Measurements from ENCODE around the gene USP22.
A peak's percentile ranks its signal among the peaks of the same experiment; 100 is the strongest.

The USP22 gene

DNA sequence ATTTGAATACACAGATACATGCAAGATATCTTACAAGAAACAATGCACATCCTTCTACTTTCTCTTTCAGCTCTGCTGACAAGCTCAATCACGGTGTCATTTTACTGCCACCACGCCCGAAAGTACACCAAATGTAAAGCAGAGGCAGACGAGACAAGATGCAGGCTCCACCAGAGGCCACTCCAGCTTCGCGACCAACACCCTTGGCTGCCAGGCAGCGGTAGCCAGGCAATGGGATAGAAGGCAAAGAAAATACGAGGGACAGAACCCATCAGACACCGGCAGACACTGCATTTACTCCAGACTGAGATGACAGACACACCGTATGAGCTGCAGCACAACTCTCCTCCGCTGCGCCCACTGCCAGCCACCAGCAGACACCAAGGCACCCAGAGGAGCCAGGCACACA is 41.0 kb downstream of the USP22 start:
- no peak overlapping the region for H3K4me3 ChIP-seq (replicated peaks; ENCODE audit: low read depth, low read length)
- no peak for DNase-seq (ENCODE audit: low read depth)
- TF ChIP-seq, protein P1, sequence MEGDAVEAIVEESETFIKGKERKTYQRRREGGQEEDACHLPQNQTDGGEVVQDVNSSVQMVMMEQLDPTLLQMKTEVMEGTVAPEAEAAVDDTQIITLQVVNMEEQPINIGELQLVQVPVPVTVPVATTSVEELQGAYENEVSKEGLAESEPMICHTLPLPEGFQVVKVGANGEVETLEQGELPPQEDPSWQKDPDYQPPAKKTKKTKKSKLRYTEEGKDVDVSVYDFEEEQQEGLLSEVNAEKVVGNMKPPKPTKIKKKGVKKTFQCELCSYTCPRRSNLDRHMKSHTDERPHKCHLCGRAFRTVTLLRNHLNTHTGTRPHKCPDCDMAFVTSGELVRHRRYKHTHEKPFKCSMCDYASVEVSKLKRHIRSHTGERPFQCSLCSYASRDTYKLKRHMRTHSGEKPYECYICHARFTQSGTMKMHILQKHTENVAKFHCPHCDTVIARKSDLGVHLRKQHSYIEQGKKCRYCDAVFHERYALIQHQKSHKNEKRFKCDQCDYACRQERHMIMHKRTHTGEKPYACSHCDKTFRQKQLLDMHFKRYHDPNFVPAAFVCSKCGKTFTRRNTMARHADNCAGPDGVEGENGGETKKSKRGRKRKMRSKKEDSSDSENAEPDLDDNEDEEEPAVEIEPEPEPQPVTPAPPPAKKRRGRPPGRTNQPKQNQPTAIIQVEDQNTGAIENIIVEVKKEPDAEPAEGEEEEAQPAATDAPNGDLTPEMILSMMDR (IDR thresholded peaks at IDR 0.05; ENCODE audit: low read length, missing control alignments) = no peak

DNA sequence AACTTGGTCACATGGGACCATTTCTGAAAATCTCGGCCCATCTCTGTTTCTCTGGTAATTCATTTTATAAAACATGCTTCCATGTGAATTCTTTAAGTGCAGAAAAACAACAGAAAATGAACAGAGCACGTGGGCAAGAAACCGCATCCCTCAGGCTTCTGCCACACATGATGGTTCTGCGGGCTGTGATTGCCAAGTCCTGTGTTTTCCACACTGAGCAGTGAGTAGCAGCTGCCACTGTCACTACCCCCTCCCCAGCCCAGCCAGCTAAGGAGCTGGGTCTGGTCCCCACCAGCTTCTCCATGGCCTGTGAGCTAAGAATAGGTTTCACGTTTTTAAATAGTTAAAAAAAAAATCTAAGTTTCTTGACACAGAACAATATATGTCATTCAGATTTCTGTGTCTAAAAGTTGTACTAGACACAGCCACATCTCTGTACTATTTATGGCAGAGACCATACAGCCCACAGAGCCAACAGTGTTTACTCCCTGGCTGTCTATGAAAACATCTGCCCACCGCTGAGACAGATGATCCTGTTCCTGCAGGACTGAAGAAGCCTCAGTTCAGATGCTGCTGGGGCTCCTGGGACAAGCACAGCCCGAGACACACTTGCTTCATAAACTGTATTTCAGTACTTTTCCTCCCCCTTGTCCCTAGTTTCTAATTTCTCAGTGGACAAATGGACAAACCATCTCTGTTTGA is 41.5 kb downstream of the USP22 start:
- H3K4me3 ChIP-seq (replicated peaks; ENCODE audit: low read depth, low read length) = no peak overlapping the region
- DNase-seq (ENCODE audit: low read depth) = no peak
- TF ChIP-seq, protein P1 (IDR thresholded peaks at IDR 0.05; ENCODE audit: low read length, missing control alignments) = no peak

DNA sequence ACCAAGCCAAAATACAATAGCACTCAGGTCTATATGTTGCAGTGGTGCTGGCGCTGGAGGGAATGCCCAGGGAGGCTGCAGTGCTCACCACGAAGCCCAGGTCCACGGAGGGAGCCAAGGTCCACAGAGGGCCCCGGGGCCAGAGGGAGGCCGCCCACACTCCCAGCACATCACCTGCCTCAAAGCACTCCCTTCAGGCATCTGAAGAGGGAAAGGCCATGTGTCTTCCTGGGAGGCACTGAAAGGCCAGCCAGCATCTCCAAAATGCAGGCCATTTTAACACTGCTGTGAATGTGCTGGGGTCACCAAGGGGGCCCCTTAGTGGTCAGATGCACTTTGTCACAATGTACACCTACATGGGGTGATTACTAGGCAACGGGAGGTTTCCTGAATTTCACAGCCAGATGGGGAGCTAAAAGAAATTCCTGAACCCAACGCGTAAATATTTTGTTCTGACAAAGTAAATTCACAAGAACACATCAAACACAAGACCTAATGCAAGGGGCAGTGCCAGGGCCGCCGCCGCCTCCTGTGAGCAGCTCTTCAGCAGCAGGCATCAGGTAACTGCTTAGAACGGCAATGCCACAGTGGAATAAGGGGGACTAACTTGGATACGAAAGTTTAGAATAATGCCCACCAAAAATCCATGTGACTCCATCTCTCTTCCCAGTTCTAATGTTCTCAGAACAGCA is 42.8 kb downstream of the USP22 start:
- TF ChIP-seq, protein P1 (IDR thresholded peaks at IDR 0.05; ENCODE audit: low read length, missing control alignments) = no peak
- H3K4me3 ChIP-seq (replicated peaks; ENCODE audit: low read depth, low read length) = no peak overlapping the region
- DNase-seq (ENCODE audit: low read depth) = no peak

DNA sequence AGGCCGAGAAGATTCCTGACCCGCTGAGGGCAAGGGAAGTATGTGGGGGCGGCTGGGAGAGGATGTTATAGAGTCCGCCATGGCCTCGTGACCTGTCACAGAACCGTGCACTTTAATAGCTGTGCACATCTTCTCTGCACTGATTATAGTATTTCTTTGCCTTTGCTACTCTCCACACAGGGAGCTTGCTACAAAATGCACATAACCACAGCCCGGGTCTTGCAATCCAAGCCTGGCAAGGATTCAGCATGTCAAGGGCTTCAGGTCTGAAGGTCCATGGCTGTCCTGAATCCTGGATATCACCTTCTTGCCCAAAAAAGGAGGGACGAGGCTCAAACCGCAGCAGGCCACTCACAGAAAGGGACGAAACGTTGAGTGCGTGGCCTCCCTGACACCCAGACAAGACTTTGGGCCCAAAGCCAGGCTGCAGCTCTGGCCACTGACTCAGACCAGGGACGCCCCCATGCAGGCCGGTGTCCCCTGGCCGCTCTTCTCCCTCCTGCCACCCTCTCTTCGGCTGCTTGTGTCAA is 43.7 kb downstream of the USP22 start:
- TF ChIP-seq, protein P1 (IDR thresholded peaks at IDR 0.05; ENCODE audit: low read length, missing control alignments) = no peak

DNA sequence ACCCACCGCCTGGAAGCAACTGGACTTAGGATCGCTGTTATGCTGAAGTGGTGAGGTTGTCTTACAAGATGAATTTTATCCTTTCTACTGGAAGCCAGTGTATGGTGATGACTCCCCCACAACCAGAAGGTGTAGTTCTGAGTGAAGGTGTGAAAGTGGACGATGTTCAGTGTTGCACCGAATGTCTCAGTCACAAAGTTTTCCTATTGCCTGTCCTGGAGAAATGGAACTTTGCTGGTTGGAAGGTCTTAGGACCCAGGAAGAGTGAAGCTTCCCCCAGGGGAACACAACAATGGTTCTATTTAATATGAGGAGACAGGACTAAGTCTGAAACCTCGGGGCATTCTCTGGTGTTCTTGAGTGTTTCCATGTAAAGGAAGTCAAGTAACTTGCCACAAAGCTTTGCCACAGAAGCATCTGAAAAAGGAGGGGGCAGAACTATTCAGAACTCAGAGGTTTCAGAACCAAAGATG is 44.2 kb downstream of the USP22 start:
- no peak for DNase-seq (ENCODE audit: low read depth)

More for the DNA sequence above, 43.7 kb downstream of the USP22 start:
- no peak overlapping the region for H3K4me3 ChIP-seq (replicated peaks; ENCODE audit: low read depth, low read length)
- peak; percentile 33 for DNase-seq (ENCODE audit: low read depth)

DNA sequence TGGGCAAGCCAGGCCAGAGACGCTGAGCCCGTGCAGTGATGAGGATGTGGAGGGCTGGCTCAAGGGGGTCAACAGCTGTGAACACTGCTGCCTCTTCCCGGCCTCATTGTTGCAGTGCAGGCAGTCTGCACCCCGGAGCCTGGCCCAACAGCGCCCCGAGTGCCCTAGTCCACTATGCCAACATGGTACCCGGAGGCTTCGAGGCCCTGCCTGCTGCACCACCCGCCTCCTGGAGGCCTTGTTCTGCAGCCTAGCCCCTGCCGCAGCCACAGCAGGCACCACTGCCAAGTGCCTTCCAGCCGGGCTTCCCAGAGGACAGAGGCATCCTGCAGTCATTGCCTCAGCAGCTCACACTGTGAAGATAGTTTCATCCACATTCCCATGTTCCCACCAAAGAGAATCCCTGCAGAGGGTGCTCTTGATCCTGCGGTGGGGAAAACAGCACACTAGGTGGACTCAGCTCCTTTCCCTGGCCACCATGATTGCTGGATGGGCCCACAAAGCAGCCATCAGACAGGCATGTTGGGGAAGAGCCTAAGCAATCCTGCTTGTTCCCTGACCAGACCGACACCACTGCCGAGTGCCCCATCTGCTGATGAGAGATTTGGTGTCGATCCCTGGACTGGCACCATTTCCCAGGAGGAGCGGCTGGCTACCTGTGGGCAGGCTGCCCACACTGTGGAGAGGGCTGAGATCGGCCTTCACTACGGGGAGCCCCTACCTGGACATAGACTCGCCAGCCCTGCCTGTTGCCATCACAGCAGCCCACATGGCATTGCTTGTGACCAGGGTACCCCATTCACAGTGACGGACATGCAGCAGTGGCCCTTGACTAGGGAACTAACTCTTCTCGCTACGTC is 44.9 kb downstream of the USP22 start:
- no peak for DNase-seq (ENCODE audit: low read depth)
- H3K4me3 ChIP-seq (replicated peaks; ENCODE audit: low read depth, low read length) = no peak overlapping the region
- TF ChIP-seq, protein P1 (IDR thresholded peaks at IDR 0.05; ENCODE audit: low read length, missing control alignments) = no peak

More for the DNA sequence above, 44.2 kb downstream of the USP22 start:
- H3K4me3 ChIP-seq (replicated peaks; ENCODE audit: low read depth, low read length) = no peak overlapping the region
- TF ChIP-seq, protein P1 (IDR thresholded peaks at IDR 0.05; ENCODE audit: low read length, missing control alignments) = no peak

Measured in fibroblast of pulmonary artery (primary cell).